Ramos (cell line): ENCODE measurements around the gene METTL1.

ENCODE experiments used
- in situ Hi-C: fragments of 300-500 bp; cut with MboI; formaldehyde crosslinking; loops from one replicate; pipeline ENCODE4 v1.14.3; 2022; ENCODE audit warnings: low sequenced_read_pairs; ENCODE audit not compliant: unreplicated experiment

METTL1 gene

DNA sequence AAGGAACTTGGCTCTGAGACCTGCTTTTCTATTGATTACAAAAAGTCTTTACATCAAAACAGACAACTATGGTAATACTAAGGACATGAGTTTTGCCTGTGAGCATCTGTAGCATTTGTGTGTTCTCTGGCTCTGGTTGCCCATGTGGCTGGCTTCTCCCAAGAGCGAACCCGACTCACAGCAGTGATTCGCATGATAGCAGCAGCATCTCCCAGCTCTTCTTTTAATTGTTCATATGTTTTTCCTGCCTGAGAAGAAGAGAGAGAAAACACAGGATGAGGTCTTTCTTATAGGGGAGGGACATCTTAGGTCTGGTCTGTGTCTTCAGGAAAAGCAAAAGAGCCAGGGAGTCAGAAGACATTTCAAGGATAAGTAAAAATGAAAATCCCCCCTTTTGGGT is 29.1 kb upstream of the METTL1 start:
- in situ Hi-C loops, result no loop called here

DNA sequence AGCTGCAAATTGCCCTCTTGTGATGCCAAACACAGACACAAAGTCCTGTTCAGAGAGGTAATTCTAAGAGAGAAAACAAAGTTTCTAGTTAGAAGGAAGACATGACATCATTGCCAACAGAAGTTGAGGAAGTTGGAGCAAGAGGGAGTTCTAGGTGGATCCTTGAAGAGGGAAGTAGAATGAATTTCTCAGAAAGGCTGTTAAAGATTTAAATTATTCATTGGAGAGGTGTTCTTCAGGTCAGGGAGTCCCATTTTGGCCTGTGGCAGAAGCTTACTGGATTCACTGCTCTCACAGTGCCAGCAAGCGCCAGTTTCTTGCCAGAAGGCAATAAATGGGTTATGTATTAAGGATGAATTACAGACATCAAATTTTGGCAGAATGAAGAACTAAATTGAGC is 26.0 kb upstream of the METTL1 start:
- in situ Hi-C loops, result no loop called here

DNA sequence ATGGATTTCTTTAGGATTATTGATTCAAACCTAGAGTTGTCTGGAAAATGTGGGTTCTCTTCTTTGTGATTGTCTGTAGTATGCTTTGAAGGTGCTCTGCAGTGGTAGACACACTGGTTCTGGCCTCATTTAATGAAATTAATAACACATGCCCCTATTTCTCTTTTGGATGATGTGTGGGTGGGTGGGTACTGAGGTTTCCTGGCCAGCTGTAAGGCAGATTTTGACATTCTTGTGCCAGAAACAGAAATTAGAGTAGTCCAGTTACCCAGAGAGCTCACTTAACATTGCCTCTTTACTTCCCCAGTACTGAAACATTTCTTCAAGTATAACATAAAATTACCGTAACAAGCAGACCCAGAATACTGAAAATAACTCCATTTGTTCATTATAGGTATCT is 25.1 kb upstream of the METTL1 start:
- in situ Hi-C loops, result no loop called here

DNA sequence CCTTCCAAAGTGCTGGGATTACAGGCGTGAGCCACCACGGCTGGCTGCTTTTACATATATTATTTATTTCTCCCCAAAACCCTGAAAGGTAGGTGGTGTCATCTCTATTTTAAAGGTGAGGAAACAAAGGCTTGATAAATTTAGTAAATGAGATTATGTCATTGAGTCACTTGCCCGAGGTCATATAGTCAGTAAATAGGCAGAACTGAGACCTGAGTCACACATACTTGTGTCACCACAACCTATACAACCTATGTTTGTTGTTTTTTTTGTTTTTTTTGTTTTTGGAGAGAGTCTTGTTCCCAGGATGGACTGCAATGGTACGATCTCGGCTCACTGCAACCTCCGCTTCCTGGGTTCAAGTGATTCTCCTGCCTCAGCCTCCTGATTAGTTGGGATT is 23.4 kb upstream of the METTL1 start:
- in situ Hi-C loops, result no loop called here

DNA sequence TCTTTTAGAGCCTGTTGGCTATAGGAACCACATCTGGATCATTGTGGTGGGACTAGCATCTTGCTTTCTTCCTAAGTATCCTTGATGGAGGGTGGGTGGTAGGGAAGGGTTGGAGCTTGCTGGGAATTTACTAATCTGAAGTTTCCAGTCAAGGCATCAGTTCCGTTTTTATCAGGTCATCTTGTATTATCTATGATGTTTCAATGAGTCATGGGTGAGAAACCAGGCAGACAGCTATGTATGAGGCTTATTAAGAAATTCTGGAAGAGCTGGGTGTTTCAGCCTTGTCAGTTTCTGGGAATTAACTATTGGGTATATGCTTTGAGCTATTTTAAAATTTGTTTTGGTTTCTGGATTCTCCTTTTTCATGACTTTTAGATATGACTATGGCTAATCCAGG is 22.0 kb upstream of the METTL1 start:
- in situ Hi-C loops, result no loop called here

DNA sequence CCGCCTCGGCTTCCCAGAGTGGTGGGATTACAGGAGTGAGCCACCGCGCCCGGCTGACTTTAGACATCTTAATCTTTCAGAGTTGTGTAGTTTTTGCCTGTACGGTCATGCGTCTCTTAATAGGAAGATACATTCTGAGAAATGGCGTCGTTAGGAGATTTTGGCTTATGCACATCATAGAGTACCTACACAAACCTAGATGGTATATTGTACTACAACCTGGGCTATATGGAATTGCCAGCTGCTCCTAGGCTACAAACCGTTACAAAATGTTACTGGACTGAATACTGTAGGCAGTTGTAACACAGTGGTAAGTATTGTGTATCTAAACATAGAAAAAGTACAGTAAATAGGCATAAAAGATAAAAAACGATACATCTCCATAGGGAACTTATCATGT is 12.0 kb upstream of the METTL1 start:
- in situ Hi-C loops, result no loop called here

DNA sequence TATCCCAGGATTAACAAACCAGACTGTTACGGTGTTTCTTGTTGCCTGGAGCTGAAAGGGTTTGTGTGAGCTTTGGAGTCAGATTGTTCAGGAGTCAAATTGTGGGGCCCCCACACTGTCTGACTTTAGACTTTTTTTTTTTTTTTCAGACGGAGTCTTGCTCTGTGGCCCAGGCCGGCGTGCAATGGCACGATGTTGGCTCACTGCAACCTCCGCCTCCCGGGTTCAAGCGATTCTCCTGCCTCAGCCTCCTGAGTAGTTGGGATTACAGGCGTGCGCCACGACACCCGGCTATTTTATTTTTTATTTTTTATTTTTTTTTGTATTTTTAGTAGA is 11.5 kb upstream of the METTL1 start:
- in situ Hi-C loops, result no loop called here

DNA sequence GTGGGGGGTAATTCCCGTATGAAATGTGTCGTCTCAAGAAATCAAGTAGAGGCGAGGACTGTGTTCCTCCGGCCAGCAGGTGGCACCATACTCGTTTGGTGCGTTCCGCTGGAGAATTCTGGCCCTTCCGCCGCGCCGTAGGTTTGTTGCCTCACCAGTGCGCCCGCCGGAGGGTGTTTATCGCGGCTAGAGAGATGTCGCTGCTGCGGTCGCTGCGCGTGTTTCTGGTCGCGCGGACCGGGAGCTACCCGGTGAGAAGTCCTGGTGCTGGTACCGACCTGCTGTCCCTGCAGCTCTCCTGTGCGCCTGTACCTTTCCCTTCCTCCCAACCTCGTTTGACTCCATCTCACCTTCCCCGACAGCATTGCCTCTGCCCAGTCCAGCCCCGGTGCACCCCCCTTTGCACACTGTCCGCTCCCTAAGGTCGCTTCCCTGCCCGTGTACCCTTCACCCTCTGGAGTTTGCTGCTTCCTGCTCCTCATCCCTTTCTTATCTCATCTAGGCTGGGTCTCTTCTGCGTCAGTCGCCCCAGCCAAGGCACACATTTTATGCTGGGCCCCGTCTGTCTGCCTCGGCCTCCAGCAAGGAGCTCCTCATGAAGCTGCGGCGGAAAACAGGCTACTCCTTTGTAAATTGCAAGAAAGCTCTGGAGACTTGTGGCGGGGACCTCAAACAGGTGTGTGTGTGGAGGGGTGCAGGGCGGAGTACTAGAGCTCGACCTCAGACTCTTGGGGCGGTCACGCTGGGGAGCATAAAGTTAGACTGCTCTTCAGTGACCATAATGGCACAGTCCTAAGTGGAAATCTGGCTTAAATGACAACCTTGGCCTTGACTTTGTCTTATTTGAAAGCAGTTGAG is 10.9 kb upstream of the METTL1 start, which contains the start of gene TSFM:
Gene TSFM (plus strand): TSS at position 180 of the 858 bp plus-strand sequence. CDS start 15 bp downstream, at position 195.
- in situ Hi-C loops, result no loop called here

DNA sequence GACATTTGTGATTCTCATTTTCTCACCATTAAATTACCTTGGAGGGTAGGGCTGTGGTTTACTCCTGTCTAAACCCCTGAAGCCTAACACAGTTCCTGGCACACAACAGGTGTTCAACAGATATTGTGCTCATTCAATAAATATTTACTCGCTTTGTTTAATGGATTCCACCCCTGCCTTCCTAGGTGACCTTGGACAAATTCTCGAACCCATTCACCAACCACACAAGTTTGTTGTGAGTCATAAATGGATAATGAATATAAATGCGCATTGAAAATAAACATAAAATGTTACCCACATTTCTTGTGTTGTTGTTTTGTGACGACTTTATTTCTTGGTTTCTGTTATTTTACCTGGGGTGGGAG is 10.3 kb upstream of the METTL1 start:
- in situ Hi-C loops, result no loop called here

DNA sequence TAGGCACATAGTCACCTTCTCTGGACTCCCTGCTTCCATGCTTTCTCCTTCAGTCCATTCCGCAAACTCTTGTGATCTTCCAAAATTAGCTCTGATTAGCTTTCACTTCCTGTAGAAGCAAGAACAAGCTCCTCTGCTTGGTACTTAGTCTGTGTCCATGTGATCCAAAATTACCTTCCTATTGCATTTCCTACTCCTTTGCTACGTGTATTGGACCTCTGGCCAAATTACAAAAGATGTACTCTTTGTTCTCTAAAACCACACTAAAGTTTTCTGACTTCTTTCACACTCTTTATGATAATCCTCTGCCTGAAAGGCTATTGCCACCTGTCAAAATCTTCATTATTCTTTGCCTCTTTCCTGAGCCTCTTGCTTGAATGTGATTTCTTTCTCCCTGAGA is 9.9 kb upstream of the METTL1 start:
- in situ Hi-C loops, result no loop called here

DNA sequence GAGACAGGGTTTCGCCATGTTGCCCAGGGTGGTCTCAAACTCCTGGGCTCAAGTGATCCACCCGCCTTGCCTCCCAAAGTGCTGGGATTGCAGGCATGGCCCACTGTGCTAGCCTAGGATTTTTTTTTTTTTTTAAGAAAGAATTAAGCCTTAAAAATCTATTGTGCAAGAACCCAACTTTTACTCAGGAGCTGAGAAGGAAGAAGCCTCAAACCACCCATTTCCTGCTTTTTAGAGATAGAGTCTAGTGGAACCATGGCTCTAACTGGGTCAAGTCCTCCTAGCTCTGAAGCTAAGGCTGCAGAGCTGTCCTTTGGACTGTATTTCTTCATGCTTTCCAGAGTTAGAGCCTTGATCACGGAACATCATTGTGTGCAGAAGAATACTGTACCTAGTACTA is 9.3 kb upstream of the METTL1 start:
- in situ Hi-C loops, result no loop called here

DNA sequence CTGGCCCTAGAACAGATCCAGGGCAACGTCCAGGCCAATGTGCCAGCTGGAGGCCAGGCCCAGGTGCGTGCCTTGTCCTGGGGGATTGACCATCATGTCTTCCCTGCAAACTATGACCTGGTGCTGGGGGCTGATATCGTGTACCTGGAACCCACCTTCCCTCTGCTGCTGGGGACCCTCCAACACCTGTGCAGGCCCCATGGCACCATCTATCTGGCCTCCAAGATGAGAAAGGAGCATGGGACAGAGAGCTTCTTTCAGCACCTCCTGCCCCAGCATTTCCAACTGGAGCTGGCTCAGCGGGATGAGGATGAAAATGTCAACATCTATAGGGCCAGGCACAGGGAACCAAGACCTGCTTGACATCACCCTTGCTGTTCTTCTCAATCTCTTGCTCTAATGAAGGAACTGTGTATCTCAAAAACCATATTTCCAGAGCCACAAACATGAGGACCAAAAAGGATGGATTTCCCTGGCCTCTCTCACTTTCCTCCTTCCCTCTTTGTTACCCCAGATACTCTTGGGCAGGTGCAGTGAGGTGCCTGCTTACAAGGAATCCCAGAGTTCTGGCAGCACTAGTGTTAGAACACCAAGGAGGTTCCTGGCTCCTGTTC is 8.5 kb upstream of the METTL1 start:
- in situ Hi-C loops, result no loop called here

DNA sequence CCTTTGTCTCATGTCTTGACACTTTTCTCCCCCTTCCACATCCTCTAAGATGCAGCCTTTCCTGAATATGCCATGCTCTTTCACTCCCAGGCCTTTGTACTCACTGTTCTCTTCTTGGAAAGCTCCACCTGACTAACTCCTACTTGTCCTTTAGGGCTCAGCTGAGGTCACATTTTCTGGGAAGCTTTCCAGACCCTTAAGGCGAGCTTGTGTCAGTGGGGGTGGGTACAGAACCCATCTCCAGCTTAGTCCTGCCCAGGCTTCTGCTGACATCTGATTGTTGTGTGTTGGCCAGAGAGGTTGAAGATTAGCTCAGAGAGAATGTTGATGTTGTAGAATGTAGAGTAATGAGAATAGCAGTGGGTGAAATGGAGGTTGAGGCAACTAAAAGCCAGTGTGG is 7.8 kb upstream of the METTL1 start:
- in situ Hi-C loops, result no loop called here

DNA sequence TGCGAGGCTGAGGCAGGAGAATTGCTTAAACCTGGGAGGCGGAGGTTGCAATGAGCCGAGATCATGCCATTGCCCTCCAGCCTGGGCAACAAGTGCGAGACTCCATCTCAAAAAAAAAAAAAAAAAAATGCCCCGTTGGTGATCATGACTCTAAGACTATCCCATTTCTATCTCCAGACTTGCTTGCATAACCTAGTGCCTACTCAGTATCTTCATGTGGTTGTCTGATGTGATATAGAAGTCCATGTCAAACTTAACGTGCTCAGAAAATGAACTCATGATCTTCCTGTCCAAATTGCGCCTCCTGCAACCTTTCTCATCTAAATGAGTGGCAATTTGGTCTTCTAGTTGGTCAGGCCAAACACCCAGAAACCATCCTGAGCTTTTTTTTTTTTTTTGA is 6.0 kb upstream of the METTL1 start:
- in situ Hi-C loops, result no loop called here

DNA sequence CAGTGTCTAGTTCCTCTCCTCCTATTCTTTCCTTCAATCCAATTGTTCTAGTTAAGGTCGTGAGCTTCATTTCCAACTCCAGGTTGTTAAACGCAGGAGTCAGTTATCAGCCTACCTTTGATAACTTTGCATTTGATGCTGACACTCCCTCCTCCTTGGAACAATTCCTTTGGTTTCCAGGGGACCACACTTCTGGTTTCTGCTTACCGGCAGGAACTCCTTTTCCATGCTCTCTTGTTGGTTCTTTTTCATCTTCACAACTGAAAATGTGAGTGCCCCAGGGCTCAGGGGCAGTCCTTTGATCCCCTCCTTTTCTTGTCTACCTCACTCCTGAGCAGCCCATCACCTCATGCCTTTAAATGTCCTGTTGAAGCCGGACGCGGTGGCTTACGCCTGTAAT is 5.5 kb upstream of the METTL1 start:
- in situ Hi-C loops, result no loop called here

DNA sequence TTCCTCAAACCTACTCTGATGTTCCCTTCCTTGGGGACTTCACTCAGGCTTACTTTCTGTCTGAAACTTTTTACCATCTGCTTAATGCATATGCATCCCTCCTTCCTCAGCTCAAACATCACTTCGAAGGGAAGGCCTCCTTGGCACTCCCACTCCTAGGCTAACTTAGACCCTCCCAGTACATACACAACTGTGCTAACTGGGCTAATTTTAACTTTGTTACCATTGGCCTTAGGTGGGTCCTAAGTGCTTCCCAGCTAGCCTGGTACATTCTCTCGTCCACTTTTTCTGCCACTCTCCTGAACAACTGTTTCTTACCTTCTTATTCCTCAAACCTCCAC is 4.3 kb upstream of the METTL1 start:
- in situ Hi-C loops, result no loop called here

DNA sequence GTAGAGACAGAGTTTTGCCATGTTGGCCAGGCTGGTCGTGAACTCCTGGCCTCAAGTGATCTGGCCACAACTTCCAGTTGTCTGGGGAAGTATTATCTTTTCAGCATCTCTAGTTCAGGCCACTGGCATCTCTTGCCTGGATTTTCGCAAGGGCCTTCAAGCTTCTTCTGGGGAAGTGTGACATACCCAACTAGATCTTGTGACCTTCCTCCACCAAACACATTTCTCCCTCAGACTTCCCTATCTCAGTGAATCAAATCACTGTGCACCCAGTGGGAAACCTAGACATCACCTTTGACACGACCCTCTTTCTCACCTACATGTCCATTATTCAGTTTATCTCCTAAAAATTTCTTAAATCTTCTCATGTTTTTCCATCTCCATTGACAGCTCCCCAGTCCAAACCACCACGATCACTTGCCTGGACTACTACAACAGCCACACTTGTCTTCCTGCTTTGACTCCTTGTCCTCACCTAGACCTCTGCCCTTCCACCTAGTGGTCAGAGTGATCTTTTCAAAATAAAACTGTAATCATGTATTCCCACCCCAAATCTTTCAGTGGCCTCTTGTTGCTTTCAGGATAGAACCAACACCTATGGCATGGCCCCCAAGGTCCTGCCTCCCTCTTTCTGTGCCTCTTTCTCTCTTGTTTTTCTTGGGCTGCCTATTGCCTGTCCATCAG is 3.8 kb upstream of the METTL1 start:
- in situ Hi-C loops, result no loop called here

DNA sequence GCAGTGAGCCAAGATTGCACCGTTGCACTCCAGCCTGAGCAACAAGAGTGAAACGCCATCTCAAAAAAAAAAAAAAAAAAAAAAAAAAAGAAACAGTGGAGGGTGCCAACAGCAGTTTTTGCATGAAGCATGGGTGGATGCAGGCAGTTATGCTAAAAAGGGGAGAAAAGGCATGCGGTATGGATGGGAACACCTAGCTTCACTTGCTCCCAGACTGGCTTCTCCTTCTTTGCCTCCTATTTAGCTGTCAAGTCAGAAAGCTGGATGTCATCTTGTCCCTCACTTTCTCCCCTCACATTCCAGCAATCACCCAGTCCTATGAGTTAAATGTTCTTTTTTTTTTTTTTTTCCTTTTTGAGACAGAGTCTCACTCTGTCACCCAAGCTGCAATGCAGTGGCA is 3.1 kb upstream of the METTL1 start:
- in situ Hi-C loops, result no loop called here

DNA sequence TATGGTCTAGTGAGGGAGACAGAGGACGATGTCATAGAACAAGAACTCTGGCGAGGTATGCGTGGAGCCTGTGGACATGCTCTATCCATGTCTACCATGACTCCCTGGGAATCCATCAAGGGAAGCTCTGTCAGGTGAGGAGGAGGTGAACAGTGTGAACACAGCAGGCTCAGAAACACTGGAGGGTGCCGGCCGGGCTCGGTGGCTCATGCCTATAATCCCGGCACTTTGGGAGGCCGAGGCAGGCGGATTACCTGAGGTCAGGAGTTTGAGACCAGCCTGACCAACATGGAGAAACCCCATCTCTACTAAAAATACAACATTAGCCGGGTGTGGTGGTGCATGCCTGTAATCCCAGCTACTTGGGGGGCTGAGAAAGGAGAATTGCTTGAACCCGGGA is 2.7 kb upstream of the METTL1 start:
- in situ Hi-C loops, result loop anchor here (25.0 kb wide), 1 partner anchor 537 kb away; the partner anchor contains the start of gene SHMT2

DNA sequence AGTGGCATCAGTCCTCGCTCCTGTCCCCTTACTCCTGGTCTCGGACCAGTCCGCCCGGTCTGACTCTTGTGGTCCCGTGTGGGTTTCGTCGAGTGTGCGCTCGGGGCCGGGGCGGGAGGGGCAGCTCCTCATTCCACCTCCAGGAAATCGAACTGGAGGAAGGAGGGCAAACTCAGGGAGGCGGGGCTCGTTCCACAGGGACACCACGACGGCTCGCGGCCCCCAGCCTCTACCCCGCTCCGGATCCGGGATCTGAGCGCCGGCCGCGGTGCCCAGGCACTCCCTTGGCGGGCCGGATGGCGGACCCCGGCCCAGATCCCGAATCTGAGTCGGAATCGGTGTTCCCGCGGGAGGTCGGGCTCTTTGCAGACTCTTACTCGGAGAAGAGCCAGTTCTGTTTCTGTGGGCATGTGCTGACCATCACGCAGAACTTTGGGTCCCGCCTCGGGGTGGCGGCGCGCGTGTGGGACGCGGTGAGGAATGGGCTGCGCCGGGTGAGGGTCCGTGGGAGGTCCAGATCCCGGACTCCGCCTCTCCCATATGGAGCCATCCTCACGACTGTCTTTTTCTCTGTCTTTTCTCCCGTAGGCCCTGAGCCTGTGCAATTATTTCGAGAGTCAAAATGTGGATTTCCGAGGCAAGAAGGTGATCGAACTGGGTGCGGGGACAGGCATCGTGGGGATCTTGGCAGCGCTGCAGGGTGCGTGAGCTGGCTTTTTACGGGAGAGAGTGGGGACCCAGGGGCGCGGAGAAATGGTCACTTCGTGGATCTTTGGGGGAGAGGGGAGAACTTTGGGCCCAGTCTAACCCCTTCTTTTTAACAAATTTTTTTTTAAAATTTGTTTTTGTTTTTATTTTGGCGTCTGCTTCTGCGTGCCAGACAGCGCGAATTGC is 771 bp upstream of the METTL1 start, which contains the start of gene EEF1AKMT3:
Gene EEF1AKMT3 (plus strand): TSS at position 186 of the 894 bp plus-strand sequence. CDS start 111 bp downstream, at position 297.
- in situ Hi-C loops, result loop anchor here (25.0 kb wide), 1 partner anchor 535 kb away; the partner anchor contains the start of gene SHMT2
